GM21825 (cell line): Measurements from ENCODE around the gene THOC6.
"Not testable (repeated sequence)": the region's sequence is repeated elsewhere in the genome, so short reads cannot be mapped to it uniquely, and the experiment has no call there.

ENCODE experiments used
- ATAC-seq: cut with Tn5 transposase; IDR thresholded peaks from one replicate; pipeline ENCODE4 v1.9.1; 2021; ENCODE audit warnings: mild to moderate bottlenecking, moderate library complexity; ENCODE audit not compliant: unreplicated experiment

Gene THOC6

DNA sequence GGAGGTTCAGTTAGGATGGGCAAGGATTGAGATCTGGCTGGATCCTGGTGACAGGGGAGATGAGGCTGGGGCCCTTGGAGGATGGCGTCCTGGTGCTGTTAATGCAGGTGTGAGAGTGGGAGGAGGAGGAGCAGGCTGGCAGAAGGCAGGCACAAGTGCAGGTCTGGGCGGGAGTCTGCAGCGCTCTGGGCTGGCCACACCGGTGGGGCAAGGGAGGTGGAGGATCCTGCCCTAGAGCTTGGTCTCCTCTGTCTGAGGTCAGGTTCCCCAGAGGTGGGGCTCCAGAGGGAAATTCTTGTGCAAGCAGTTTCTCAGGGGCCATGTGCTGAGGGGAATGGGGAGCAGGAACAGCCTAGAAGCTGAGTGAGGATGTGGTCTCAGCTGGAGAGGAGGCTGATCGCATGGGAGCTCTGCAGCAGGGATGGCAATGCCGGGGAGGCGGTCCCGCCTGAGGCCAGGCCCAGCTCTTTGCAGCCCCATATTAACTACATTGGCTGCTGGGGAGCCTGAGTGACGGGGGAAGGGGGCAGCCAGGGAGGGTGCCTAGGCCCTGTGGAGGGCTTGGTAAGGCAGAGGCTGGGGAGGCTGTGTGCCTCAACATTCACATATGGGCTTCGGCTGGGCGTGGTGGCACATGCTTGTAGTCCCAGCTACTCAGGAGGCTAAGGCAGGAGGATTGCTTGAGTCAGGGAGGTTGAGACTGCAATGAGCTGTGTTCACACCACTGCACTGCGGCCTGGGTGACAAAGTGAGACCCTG is 28.9 kb downstream of the THOC6 start:
- not testable (repeated sequence) for ATAC-seq

DNA sequence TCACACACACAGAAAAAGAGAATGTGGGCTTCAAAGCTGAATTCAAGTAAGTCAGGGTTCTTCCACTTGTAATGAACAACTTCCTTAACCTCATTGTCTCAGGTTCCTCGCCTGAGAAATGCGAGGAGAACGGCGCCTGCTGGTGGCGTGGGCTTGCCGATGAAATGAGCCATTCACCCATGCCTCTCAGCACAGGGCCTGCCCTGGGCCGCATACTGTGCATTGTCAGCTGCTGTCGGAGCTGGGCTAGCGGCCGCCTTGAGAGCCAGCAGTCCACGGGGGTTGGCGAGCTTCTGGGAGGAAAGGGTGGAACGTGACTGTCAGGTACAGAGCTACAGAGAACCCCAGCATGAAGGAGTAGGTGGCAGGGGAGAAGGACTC is 29.5 kb downstream of the THOC6 start:
- not testable (repeated sequence) for ATAC-seq

DNA sequence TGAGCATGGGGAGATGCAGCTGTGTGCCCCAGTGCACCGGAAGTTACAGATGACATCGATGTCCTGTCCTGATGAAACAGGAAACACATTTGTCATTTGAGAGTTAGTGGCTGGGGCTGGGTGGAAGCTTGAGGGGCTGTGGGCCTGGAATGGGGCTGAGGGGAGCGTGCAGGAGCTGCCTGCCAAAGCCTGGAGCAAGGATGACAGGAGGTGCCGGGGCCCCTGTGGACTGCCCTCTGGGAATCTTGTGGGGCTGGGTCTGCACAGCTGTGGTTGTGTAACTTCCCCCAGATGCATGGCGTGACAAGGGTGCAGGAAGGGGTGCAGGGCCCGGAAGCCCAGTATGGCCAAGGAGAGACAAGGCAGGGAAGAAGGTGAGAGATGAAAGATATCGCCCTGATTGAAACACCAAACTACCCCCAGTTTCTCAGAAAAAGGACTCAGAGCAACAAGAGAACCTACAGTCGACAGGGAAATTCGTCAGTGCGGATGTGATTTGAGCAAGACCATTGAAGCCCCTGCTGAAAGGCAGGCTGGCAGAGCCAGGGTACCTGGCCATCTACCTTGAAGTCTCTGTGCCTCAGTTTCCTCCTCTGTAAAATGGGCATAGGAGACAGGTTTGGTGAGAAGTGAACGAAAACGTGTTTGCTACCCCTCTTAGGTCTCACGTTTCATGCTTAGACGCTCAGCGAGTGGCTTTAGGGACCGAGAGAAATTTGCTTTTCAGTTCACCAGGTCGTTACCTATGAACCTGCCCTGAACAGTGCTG is 31.3 kb downstream of the THOC6 start:
- ATAC-seq: no peak

DNA sequence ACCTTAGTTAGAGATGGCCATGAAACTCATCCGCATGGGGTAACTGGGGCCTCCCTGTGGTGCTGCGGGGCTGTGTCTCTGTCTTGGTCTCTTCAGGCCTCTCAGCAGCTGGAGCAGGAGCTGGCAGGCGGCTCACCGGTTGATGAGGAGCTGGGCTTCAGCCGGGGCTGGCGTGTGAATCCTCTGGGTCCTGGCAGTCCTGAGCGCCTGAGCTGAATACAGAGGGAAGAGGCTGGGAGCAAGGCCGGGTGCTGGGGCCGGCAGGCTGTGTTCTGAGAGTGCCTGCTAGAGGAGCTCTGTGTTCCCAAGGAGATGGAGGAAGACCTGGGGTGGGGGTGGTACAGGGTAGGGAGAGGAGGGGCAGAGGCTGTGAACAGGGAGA is 31.9 kb downstream of the THOC6 start:
- not testable (repeated sequence) for ATAC-seq

DNA sequence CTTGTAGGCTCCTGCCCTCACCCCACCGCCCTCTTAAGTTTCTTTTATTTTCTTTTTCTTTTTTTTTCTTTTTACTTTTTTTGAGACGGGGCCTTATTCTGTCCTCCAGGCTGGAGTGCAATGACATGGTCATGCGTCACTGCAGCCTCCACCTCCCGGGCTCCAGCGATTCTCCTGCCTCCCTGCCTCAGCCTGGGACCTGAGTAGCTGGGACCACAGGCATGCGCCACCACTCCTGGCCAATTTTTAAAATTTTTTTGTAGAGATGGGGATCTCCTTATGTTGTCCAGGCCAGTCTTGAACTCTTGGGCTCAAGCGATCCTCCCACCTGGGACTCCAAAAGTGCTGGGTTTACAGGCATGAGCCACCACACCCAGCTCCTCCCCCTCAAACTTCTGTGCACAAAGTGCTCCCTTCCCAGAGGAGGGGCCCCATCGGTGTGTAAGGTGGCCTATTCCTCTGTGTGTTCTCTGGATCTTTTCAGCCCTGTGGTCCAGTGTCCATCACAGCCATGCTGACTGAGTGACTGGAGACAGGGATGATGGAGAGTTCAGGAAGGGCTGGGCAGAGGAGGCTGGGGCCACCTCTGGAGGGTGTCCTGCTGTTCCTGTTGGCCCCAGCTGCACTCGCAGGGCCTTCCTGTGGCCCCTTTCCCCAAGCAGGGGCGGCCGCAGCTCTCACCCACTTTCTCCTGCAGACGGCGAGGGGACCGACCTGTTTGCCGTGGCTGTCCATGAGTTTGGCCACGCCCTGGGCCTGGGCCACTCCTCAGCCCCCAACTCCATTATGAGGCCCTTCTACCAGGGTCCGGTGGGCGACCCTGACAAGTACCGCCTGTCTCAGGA is 32.7 kb downstream of the THOC6 start:
- ATAC-seq: no peak

DNA sequence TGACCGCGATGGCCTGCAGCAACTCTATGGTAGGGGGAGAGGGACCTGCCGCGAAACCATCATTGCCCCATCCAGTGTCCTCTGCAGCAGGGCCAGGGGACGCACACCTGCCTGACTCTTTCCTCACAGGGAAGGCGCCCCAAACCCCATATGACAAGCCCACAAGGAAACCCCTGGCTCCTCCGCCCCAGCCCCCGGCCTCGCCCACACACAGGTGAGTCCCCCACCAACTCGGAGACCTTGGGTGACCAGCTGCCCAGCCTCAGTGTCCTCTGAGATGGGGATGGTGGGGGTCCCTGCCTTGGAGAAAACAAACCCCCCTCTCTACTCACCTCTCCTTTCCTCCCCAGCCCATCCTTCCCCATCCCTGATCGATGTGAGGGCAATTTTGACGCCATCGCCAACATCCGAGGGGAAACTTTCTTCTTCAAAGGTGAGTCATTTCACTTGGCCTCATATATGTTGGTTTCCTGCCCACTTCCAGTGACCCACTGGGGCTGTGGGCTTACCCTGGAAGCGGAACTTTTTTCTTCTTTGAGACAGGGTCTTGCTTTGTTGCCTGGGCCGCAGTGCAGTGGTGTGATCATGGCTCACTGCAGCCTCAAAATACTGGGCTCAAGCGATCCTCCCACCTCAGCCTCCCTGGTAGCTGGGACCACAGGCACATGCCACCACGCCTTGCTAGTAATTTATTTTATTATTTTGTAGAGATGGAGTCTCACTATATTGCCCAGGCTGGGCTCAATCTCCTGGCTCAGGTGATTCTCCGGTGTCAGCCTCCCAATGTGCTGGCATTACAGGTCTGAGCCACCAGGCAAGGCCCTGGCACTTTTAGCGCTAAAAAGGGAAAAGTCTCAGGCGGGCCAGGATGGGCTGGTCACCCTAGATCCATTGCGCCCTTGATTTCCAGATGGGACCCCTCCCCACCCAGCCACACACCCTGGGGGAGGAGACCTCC is 33.6 kb downstream of the THOC6 start:
- ATAC-seq: no peak

DNA sequence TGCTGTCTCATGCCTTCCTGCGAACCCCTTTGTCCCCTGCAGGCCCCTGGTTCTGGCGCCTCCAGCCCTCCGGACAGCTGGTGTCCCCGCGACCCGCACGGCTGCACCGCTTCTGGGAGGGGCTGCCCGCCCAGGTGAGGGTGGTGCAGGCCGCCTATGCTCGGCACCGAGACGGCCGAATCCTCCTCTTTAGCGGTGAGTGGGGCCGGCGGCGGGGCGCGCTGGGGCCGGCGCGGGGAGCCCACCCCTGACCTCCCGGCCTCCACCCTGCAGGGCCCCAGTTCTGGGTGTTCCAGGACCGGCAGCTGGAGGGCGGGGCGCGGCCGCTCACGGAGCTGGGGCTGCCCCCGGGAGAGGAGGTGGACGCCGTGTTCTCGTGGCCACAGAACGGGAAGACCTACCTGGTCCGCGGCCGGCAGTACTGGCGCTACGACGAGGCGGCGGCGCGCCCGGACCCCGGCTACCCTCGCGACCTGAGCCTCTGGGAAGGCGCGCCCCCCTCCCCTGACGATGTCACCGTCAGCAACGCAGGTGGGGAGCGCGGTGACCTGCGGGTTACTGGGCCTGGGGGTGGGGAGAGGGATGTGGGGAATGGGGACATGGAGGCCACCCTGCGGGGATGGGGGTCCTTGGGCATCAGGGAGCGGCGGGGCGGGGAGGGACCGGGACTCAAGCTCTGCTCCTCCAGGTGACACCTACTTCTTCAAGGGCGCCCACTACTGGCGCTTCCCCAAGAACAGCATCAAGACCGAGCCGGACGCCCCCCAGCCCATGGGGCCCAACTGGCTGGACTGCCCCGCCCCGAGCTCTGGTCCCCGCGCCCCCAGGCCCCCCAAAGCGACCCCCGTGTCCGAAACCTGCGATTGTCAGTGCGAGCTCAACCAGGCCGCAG is 34.5 kb downstream of the THOC6 start:
- ATAC-seq: peak; percentile 32

DNA sequence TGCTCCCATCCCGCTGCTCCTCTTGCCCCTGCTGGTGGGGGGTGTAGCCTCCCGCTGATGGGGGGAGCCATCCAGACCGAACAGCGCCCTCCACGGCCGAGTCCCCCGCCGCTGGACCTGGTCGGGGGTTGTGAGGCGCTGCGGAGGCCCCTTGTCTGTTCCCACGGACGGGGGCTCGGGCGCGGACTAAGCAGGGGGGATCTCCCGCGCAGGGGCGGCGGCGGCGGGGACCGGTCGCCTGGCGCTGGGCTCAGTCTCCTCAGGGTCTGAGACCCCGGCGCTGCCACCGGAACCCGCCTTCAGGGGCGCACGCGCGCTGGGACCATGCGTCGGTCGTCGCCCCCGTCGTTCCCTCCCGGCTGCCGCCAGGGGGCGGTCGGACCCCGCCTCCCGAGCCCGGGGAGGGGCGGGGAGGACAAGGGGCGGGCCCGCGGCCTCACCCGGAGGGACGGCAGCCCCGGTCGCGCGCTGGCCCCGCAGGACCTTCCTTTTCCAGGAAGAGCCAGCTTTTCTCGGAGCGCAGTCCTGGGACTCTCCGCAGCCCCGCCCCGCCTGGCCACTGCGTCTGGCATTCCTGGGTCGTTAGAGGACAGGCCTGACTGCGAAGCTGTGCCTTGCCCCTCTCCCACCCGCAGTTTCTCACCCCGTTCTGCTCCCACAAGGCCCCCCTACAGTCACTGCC is 35.3 kb downstream of the THOC6 start:
- peak; percentile 74 for ATAC-seq

DNA sequence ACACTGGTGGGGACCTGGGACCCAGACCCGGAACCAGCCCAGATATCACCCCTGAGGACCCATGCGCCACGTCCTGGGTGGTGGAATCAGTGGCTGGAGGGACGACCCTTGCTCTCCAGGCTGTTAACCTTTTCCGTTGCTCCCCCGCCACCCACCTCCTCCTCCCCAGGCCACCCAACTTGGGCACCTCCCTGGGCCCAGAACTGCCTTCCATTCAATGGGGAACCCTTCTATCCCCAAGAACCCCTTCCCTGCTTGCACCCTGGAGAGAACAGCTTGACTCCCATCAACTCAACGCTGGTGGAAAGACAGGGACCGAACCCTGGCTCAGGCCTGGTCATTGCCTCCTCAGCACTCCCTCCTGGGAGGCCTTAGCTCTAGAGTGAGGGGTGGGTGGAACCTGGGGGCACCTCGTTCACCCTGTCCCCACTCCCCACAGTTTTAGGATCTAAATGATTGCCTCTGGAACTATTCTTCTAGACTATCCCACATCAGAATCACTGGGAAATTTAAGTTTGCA is 35.9 kb downstream of the THOC6 start:
- no peak for ATAC-seq

DNA sequence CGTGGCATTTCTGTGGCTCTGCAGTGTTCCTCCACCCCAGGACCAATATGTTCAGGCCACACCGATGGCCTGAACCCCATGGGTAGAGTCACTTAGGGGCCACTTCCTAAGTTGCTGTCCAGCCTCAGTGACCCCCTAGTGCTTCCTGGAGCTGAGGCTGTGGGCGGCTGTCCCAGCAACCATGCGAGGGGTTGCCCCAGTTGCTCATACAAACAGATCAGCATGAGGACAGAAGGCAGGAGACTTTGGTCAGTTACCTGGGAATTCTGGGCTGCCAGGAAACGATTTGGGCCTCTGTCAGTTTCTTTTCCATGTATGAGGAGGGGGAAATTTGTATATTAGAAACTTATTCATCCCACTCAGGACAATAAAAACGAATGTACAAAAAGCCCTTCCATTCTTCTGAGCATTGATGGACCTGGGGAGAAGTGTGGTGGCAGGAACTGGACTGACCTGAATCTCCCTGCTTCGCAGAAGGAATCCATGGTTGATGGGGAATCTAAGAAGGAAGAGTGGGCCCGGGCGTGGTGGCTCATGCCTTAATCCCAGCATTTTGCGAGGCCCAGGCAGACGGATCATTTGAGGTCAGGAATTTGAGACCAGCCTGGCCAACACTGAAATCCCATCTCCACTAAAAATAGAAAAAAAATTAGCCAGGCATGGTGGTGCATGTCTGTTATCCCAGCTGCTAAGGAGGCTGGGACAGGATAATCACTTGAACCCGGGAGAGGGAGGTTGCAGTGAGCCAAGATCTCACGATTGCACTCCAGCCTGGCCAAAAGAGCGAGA is 36.7 kb downstream of the THOC6 start:
- no peak for ATAC-seq

DNA sequence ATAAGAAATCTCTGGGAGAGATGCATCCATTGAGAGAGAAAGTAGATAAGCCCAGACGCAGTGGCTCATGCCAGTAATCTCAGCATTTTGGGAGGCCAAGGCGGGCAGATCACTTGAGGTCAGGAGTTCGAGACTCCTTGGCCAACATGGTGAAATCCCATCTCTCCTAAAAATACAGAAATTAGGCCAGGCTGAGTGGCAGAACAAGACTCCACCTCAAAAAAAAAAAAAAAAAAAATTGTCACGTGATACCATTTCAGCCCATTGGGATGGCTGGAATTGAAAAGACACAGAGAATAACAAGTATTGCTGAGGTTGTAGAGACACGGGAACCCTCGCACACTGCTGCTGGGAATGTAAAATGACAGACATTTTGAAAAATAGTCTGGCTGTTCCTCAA is 38.7 kb downstream of the THOC6 start:
- no peak for ATAC-seq

DNA sequence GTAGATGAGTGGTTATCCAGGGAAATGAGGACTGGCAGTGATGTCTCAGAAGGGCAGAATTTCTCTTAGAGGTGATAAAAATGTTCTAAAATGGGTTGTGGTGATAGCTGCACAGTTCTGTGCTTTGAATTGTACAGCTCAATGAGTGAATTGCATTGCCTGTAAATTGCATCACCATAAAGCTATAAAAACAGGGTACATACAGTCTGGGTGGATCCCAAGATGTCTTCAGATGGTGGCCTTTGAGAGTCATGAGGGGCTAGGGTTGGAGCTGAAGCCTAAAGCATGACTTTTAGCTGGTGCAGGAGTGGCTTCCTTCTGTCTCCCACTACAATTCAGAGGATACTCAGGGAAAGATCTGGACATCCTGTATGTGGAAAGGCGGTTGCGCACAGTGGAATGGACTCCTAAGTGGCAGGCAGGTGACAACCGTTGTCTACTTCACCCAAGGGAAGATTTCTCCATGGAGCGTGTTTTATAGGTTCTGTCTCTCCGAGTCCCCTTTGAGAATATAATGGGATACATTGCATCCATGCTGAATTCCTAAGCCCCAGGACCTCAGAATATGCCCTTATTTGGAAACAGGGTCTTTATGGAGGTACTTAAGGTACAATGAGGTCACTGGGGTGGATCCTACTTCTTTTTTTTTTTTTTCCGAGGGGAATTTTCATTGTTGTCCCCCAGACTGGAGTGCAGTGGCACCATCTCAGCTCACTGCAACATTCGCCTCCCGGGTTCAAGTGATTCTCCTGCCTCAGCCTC is 40.0 kb downstream of the THOC6 start:
- no peak for ATAC-seq

DNA sequence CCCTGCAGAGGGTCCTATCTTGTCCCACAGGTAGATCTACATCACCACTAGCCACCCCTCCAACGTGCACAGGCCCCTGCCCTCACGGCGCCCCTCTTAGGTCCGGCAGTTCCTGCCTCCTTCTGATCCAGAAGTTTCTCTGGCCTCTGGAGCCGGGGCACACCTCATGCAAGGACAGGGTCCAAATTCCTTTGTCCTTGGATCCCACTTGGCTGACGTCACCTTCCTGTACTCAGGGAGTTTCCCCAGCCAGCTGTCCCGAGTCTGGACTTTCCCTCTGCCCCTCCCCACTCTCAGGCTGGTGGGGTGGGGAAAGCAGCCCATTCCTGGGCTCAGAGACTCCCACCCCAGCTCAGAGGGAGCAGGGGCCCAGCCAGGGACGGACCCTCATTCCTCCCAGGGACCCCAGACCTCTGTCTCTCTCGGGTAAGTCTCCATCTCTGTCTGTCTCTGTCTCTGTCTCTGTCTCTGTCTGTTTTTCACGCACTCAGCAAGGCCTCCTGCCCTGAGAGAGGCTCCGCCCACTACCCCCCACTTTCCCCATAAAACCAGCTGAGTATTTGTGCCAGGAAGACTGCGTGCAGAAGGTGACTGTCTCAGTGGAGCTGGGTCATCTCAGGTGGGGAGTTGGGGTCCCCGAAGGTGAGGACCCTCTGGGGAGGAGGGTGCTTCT is 41.4 kb downstream of the THOC6 start, which contains the start of gene IL32:
Gene IL32, plus strand, starts transcription at position 572 of the 673 bp plus-strand sequence. CDS start 172 bp downstream, outside the sequence.
- ATAC-seq: no peak

DNA sequence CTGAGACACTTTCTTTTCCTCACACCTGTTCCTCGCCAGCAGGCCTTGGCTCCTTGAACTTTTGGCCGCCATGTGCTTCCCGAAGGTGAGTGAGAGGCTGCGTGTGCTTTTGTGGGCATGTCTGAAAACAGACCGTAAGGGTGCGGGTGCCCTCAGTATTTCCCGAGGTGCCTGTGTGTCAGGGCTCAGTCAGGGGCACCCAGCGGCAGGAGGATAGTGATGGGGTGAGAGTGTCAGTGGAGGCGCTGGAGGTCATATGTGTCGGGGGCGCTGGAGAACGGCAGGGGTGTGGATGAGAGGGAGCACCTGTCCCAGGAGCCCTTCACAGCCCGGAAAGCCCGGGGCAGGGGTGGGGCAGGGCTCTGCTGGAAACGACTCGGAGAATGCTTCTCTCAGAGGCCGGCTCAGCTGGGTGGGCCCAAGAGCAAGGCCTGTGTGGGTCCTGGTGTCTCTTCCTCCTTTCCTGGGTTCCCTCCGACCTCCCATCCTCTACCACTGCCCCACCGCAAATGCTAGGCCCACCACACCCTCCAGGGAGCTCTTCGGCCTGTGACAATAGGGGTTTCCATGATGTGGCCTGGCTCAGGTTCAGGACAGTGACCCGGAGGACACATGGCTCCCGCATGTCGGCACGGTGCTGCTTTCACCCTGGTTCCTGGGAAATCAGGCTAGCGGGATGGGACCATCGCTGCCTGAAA is 42.1 kb downstream of the THOC6 start:
- no peak for ATAC-seq

DNA sequence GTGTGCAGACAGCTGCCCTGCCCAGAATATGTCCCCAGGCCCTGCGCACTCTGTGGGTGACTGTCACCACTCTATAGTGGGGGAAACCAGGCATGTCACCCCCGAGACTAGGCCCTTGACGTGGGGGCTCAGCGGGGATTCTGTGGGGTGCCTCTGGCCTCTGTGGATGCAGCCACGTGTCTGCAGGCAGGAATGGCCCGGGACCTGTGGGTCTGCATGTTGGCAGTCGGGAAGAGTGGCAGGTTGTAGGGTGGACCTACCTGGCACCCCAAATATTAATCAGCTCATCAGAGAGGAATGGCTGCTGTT is 42.6 kb downstream of the THOC6 start:
- no peak for ATAC-seq

DNA sequence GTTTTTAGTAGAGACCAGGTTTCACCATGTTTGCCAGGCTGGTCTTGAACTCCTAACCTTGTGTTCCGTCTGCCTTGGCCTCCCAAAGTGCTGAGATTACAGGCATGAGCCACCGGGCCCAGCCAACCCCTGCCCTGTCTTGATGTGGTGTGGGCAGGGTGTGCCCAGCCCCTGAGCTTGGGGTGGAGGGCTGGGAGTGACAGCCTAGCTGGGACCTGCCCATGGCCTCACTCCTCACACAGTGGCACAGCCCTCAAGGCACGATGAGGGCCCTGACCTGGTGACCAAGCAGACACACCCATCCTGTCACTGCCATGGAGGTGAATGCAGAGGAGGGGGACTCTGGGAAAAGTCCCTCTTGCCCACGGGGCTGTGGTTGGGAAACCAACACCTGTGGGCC is 44.7 kb downstream of the THOC6 start:
- ATAC-seq: no peak
